DMS79 (cell line): Measurements from ENCODE around the gene PSMA5.
A peak's percentile ranks its signal among the peaks of the same experiment; 100 is the strongest.

ENCODE experiments used
- DNase-seq: peaks from one replicate; lab custom pipeline; 2025; lab: John Stamatoyannopoulos, UW

Gene PSMA5

DNA sequence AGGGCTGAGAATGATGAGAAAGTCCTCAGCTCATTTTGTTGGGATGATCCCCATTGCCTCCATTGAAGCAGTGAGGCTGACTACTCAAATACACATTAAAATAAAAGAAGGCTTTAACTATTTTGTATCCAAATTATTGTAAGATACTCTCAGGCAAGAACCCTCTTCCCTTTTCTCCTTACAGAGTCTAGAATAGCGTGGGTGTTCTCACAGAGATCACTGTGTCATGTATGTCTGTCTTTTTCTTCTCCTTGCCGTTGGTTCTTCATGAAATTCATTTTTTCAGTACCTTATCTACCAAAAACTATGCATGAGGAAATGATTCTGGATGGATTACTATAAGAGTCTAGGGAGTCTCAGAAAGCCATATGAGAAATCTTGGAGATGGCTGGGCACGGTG lies 58.6 kb downstream of the PSMA5 start:
- no peak for DNase-seq

DNA sequence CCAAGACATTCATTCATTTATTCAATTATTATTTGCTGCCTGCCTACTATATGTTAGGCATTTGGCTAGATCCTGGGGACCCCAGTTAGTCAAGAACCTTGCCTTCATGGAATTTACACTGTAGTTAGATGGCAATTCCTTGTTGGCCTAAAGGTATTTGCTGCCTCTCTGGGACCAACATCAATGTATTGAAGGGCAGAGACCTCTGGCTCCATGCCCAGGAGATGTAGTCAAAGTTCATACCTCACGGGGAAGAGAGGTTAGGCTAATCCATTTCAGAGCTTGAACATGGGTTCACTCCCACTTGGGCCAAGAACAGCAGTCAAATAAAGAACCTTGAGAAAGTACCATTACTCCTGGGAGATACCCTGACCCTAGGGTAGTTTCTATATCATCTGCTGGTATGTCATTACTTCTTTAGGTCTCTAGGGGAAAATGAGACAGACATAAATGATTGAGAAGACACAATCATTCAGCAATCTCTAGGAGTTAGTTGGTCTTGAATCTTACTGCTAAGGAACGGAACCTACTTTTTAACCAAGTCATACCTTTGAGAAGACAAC lies 60.5 kb downstream of the PSMA5 start:
- DNase-seq = no peak

DNA sequence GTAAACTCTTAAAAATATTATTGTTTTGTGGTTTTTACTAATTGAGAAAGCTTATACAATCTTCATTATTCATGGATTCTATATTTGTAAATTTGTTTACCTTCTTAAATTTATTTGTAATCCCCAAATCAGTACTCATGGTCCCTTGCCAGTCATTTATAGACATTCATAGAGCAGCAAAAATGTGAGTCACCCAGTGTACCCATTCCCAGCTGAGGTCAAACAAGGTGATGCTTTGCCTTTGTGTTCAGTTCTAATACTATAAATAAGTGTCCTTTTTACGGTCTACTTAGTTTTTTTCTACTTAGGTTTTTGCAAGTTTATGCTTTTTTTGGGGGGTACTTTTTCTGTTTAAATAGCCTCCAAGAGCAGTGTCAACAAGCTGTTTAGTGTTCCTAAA lies 64.6 kb downstream of the PSMA5 start:
- DNase-seq = no peak

DNA sequence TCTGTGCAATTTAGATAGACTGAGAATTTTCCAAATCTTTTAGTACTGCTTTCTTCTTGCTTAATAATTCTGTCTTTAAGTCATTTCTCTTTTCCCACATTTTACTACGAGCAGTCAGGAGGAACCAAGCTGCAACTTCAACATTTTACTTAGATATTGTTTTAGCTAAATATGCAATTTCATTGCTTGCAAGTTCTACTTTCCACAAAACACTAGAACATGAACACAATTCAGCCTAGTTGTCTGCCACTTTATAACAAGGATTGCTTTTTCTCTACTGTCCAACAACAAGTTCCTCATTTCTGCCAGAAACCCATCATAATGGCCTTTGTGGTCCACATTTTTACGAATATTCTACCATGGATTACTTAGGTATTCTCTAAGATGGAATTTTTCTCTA lies 65.2 kb downstream of the PSMA5 start:
- DNase-seq = no peak

DNA sequence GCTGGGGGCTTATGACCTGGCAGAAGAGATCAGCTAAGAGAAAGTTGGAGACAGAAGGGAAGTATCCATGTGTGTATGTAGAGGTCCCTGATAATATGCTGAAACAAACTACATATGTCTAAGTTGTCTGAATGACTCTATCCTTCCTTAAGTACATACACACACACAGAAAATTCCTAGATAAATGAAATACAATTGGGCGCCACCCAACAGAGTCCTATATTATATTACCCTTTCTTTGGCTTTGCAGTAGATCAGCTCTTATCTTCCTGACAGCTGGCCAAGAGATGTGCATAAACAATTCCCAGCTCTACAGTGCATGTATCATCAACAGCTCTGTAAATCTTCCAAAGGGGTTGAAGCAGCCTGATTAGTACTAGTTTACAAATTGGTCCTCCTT lies 68.6 kb downstream of the PSMA5 start:
- peak; percentile 42 for DNase-seq

DNA sequence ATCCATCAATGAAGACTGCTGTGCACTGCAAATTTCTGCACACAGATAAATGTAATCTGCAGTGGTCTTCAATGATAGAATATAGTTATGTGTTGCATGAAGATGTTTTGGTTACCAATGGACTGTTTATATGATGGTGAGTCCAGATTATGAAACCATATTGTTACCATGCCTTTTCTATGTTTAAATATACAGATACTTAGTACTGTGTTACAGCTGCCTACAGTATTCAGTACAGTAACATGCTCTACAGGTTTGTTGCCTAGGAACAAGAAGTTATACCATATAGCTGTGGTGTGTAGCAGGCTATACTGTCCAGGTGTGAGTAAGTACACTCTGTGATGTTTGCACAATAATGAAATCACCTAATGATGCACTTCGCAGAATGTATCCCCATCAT lies 69.3 kb downstream of the PSMA5 start:
- DNase-seq = no peak

DNA sequence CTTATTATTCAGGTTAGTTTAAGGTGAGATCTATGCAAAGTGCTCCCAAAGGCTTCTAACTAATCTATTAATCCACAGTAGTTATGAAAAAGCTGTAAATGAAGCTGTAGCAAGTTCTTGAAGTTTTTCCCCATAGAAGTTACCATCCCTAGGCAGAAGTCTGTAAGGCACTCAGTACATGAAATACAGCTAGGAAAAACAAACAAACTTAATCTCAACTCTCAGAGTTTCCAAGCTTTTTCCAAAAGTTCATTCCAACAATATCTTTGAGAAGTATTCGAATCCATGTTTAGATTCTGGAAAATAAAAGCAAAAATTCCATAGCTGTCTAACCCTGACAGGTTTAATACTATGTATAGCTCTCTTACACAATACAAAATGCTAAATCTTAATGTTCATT lies 69.7 kb downstream of the PSMA5 start:
- DNase-seq = no peak

DNA sequence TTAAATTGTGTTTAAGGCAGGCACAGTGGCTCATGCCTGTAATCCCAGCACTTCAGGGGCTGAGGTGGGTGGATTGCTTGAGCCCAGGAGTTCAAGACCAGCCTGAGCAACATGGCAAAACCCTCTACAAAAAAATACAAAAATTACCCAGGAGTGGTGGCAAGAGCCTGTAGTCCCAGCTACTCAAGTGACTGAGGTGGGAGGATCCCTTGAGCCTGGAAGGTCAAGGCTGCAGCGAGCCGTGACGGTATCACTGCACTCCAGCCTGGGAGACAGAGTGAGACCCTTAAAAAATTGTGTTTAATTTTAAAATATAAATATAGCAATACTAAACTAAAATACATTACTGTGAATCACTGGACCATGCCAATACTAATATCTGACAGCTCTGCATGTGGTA lies 71.3 kb downstream of the PSMA5 start:
- DNase-seq = no peak

DNA sequence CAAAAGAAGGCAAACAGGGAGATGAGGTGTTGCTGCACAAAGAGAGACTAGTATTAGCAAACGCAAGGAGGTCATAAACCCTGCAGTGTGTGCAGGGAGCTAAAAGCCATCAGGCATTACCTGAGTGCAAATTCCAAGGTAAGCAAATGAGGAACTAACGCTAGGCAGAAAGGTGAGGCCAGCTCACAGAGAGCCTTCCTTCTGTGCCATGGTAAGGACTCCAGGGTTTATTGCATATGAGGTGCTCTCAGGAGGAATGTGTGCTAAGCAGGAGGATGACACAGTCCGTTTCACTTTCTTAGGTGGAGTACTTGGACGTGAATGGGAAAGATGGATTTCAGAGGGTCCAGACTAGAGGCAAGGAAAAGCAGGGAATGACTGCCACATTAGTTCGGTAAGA lies 74.8 kb downstream of the PSMA5 start:
- no peak for DNase-seq

DNA sequence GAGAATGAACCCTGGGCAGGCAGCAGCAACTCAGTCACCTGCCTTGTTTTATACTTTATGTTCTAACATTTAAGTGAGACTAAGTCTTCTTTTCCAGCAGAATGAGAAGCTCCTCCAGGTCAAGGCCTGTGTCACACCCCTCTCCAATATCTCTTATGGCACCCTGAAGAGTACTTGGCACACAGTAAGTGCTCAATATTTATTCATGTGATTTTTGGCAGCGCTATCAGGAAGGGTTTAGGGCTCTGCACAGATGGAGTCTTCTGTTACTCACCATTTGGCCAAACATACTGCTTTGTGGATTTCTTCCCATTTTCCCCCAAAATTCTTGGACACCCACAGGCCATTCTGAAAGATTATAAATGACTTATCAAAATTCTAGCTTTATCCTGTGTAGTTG lies 75.6 kb downstream of the PSMA5 start:
- peak; percentile 5 for DNase-seq

DNA sequence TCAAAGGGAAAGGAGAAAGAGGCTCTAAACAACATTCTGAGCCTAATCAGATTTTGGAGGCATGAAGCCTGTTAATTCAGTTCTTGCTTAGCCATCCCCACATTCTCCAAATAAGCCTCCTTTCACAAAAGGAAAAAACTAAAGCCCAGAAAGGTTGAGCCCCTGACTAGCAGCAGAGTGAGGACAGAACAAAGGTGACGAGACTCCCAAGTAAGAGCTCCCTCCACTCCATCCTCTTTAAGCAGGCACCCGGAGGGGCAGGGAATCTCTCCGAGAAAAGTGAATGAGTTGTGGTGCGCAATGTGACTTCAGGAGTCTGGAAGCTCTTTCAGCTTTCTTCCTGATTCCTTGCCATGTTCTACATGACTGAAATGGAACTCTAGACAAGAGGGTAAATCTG lies 76.1 kb downstream of the PSMA5 start:
- DNase-seq = no peak
